Stimulated activated CD4-positive, alpha-beta T cell treated with anti-CD3 and anti-CD28 coated beads, Interleukin-15, amount 100 ng/mL, for 1 hour (primary cell): ENCODE data around the gene RSF1.

Source experiments
- DNase-seq, 2 donors: peaks; one replicate each; pipeline ENCODE4 v3.0.0-alpha.2; 2020; ENCODE audit warnings: low read depth in 1 of 2, low spot score in 1 of 2

RSF1 gene

GRCh38 chr11:77806415-77806814, 14.1 kb downstream of the RSF1 start:
- no peak for DNase-seq

- no peak for DNase-seq
Observed at GRCh38 chr11:77801477-77801876, 19.0 kb downstream of the RSF1 start.

- no peak for DNase-seq
Observed at GRCh38 chr11:77800449-77800848, 20.1 kb downstream of the RSF1 start.

GRCh38 chr11:77799338-77799737, 21.2 kb downstream of the RSF1 start:
- no peak for DNase-seq

GRCh38 chr11:77793972-77794371, 26.6 kb downstream of the RSF1 start:
- no peak for DNase-seq

GRCh38 chr11:77791301-77791700, 29.2 kb downstream of the RSF1 start:
- DNase-seq, result no peak

GRCh38 chr11:77789731-77790476, 30.6 kb downstream of the RSF1 start:
- DNase-seq, result no peak

GRCh38 chr11:77789061-77789730, 31.3 kb downstream of the RSF1 start:
- DNase-seq, result no peak

GRCh38 chr11:77784572-77784971, 36.0 kb downstream of the RSF1 start:
- no peak for DNase-seq

- DNase-seq, result no peak
Observed at GRCh38 chr11:77783025-77783424, 37.5 kb downstream of the RSF1 start.

GRCh38 chr11:77779935-77780334, 40.6 kb downstream of the RSF1 start:
- DNase-seq, result no peak

- DNase-seq, result no peak
Observed at GRCh38 chr11:77778549-77778948, 42.0 kb downstream of the RSF1 start.

GRCh38 chr11:77778118-77778517, 42.4 kb downstream of the RSF1 start:
- no peak for DNase-seq

GRCh38 chr11:77776455-77776854, 44.1 kb downstream of the RSF1 start:
- no peak for DNase-seq

- DNase-seq, result no peak
Observed at GRCh38 chr11:77775936-77776335, 44.6 kb downstream of the RSF1 start.

- DNase-seq, result no peak
Observed at GRCh38 chr11:77771135-77771534, 49.4 kb downstream of the RSF1 start.

GRCh38 chr11:77770629-77771028, 49.9 kb downstream of the RSF1 start:
- no peak for DNase-seq

- no peak for DNase-seq
Observed at GRCh38 chr11:77762426-77762825, 58.1 kb downstream of the RSF1 start.

GRCh38 chr11:77761491-77761890, 59.0 kb downstream of the RSF1 start:
- DNase-seq, result no peak

GRCh38 chr11:77758331-77758730, 62.2 kb downstream of the RSF1 start:
- DNase-seq, result no peak

GRCh38 chr11:77753230-77753629, 67.3 kb downstream of the RSF1 start:
- DNase-seq, result no peak

GRCh38 chr11:77752516-77752915, 68.0 kb downstream of the RSF1 start:
- DNase-seq, result no peak
